RWPE1 (cell line): ENCODE data around the gene APMAP.

ENCODE experiments used
- CTCF ChIA-PET: fragments of 350-600 bp; sonication (Branson Sonifier 250); formaldehyde crosslinking; extraction: SDS; loops from one replicate; lab custom pipeline; 2021; lab: Yijun Ruan, JAX
- POLR2A ChIA-PET: fragments of 400-600 bp; formaldehyde crosslinking; extraction: SDS; loops from one replicate; lab custom pipeline; 2020; ENCODE audit warnings: antibody characterized with exemption; ENCODE audit not compliant: low non-redundant PET; lab: Yijun Ruan, JAX
- DNase-seq: peaks from one replicate; pipeline ENCODE4 v3.0.0; 2012; ENCODE audit warnings: low spot score
- H3K27ac ChIP-seq: fragments of 450-650 bp; 2 replicates; pipeline ENCODE4 v1.5.1; 2017
- CTCF ChIP-seq: fragments of 450-650 bp; conservative IDR thresholded peaks from 2 replicates; pipeline ENCODE4 v1.5.1; 2017; ENCODE audit warnings: low read depth, mild to moderate bottlenecking

APMAP gene

GRCh38 chr20:25025091-25025861 is 32.7 kb upstream of the APMAP start:
- no peak for DNase-seq
- no peak overlapping the region for H3K27ac ChIP-seq
- ChIA-PET CTCF (interaction anchor here (1.2 kb wide), 1 partner anchor 30 kb away, joined by 3 read pairs; no protein-coding TSS in a partner anchor), POLR2A (no interaction called here)
- no peak for TF ChIP-seq CTCF

GRCh38 chr20:25024171-25024570 is 31.6 kb upstream of the APMAP start:
- CTCF ChIA-PET = interaction anchor here (0.5 to 1.2 kb wide), 3 partner anchors 10 to 1454 kb away, joined by 3 to 4 read pairs (median 3); no protein-coding TSS in a partner anchor
- POLR2A ChIA-PET = no interaction called here
- H3K27ac ChIP-seq = no peak overlapping the region
- DNase-seq = no peak
- no peak for TF ChIP-seq CTCF

- no peak for TF ChIP-seq CTCF
- ChIA-PET POLR2A (no interaction called here), CTCF (interaction anchor here (0.6 kb wide), 1 partner anchor 42 kb away, joined by 4 read pairs; no protein-coding TSS in a partner anchor)
- peak overlapping the region; percentile 40 for H3K27ac ChIP-seq
- no peak for DNase-seq
Observed at GRCh38 chr20:25023356-25023755, 30.8 kb upstream of the APMAP start.

GRCh38 chr20:25022680-25023079 is 30.1 kb upstream of the APMAP start:
- H3K27ac ChIP-seq = peak overlapping the region; percentile 40
- ChIA-PET POLR2A (no interaction called here), CTCF (no interaction called here)
- TF ChIP-seq CTCF = no peak
- peak; percentile 89 for DNase-seq

- no peak overlapping the region for H3K27ac ChIP-seq
- CTCF ChIA-PET = no interaction called here
- no peak for DNase-seq
- POLR2A ChIA-PET = no interaction called here
- no peak for TF ChIP-seq CTCF
Observed at GRCh38 chr20:25021336-25021735, 28.8 kb upstream of the APMAP start.

- CTCF ChIA-PET = no interaction called here
- TF ChIP-seq CTCF = no peak
- no peak for DNase-seq
- POLR2A ChIA-PET = no interaction called here
- no peak overlapping the region for H3K27ac ChIP-seq
Observed at GRCh38 chr20:25020901-25021301, 28.4 kb upstream of the APMAP start.
